Measurements from ENCODE around the gene ZDHHC21.

Gene ZDHHC21

GRCh38 chr9:14719231-14719923 lies 26.1 kb upstream of the ZDHHC21 start:
- TF ChIP-seq CTCF (IDR thresholded peaks at IDR 0.05; ENCODE audit: low read depth, low read length): no peak
- H3K4me3 ChIP-seq (ENCODE audit: low read depth, low read length): no peak overlapping the region

GRCh38 chr9:14715102-14715501 lies 21.9 kb upstream of the ZDHHC21 start:
- no peak for TF ChIP-seq CTCF (IDR thresholded peaks at IDR 0.05; ENCODE audit: low read depth, low read length)
- no peak overlapping the region for H3K4me3 ChIP-seq (ENCODE audit: low read depth, low read length)

GRCh38 chr9:14713187-14713767 lies 20.0 kb upstream of the ZDHHC21 start:
- TF ChIP-seq CTCF (IDR thresholded peaks at IDR 0.05; ENCODE audit: low read depth, low read length): no peak
- H3K4me3 ChIP-seq (ENCODE audit: low read depth, low read length): no peak overlapping the region

- no peak for TF ChIP-seq CTCF (IDR thresholded peaks at IDR 0.05; ENCODE audit: low read depth, low read length)
- H3K4me3 ChIP-seq (ENCODE audit: low read depth, low read length): no peak overlapping the region
Observed at GRCh38 chr9:14710804-14711203, 17.6 kb upstream of the ZDHHC21 start.

GRCh38 chr9:14706530-14707140 lies 13.4 kb upstream of the ZDHHC21 start:
- no peak for TF ChIP-seq CTCF (IDR thresholded peaks at IDR 0.05; ENCODE audit: low read depth, low read length)
- H3K4me3 ChIP-seq (ENCODE audit: low read depth, low read length): no peak overlapping the region

GRCh38 chr9:14705079-14705478 lies 11.8 kb upstream of the ZDHHC21 start:
- no peak overlapping the region for H3K4me3 ChIP-seq (ENCODE audit: low read depth, low read length)
- no peak for TF ChIP-seq CTCF (IDR thresholded peaks at IDR 0.05; ENCODE audit: low read depth, low read length)

GRCh38 chr9:14704281-14704680 lies 11.0 kb upstream of the ZDHHC21 start:
- TF ChIP-seq CTCF (IDR thresholded peaks at IDR 0.05; ENCODE audit: low read depth, low read length): no peak
- no peak overlapping the region for H3K4me3 ChIP-seq (ENCODE audit: low read depth, low read length)
